OCI-LY3 (cell line): Measurements from ENCODE around the gene TMEM42.
"Not testable (repeated sequence)": the region's sequence is repeated elsewhere in the genome, so short reads cannot be mapped to it uniquely, and the experiment has no call there.

Experiments used
- H2AFZ ChIP-seq: fragments of 200-600, 300-600 bp; shearing (Covaris generic); 2 replicates; pipeline ENCODE4 v1.6.0; 2014; ENCODE audit warnings: antibody characterized with exemption, low read depth, low read length
- H3K27ac ChIP-seq: fragments of 200-600, 300-600 bp; sonication (generic); 2 replicates; pipeline ENCODE4 v1.5.1; 2014; ENCODE audit warnings: mild to moderate bottlenecking, low read length, moderate library complexity, mixed read lengths
- H3K27me3 ChIP-seq: fragments of 200-600, 300-600 bp; sonication (generic); 2 replicates; pipeline ENCODE4 v1.6.1; 2014; ENCODE audit warnings: low read depth, low read length, mixed read lengths
- H3K36me3 ChIP-seq: fragments of 200-600, 300-600 bp; sonication (generic); replicated peaks from 2 replicates; pipeline ENCODE3; 2014; ENCODE audit warnings: low read depth, low read length, mixed read lengths
- H3K4me1 ChIP-seq: fragments of 300-600, 200-600 bp; sonication (generic); 2 replicates; pipeline ENCODE4 v1.6.1; 2014; ENCODE audit warnings: low read length, mixed read lengths
- H3K4me2 ChIP-seq: fragments of 200-600, 300-600 bp; sonication (generic); 2 replicates; pipeline ENCODE4 v1.6.1; 2014; ENCODE audit warnings: low read length, mixed read lengths
- H3K4me3 ChIP-seq: fragments of 300-600, 200-600 bp; sonication (generic); 2 replicates; pipeline ENCODE4 v1.5.1; 2014; ENCODE audit warnings: antibody characterized with exemption, mild to moderate bottlenecking, low read length, moderate library complexity
- H3K79me2 ChIP-seq: fragments of 300-600, 200-600 bp; shearing (Covaris generic); 2 replicates; pipeline ENCODE4 v1.6.1; 2014; ENCODE audit warnings: mild to moderate bottlenecking, low read length, mixed read lengths
- H3K9ac ChIP-seq: fragments of 300-600, 200-600 bp; shearing (Covaris generic); 2 replicates; pipeline ENCODE4 v1.6.0; 2014; ENCODE audit warnings: mild to moderate bottlenecking, low read length, moderate library complexity
- H3K9me3 ChIP-seq: fragments of 200-600, 300-600 bp; shearing (Covaris generic); 2 replicates; pipeline ENCODE4 v1.6.1; 2014; ENCODE audit warnings: low read length, mixed read lengths; ENCODE audit not compliant: insufficient read depth
- H4K20me1 ChIP-seq: fragments of 200-600, 300-600 bp; sonication (generic); 2 replicates; pipeline ENCODE4 v1.6.1; 2016; ENCODE audit warnings: low read length, mixed read lengths; ENCODE audit not compliant: insufficient read depth
- EZH2phosphoT487 ChIP-seq: fragments of 200-600 bp; shearing (Covaris generic); IDR thresholded peaks from 2 replicates; pipeline ENCODE4 v1.6.1; 2018; ENCODE audit warnings: antibody characterized with exemption, mixed run types, low read depth
- TF ChIP-seq, protein P1 (sequence below): fragments of 200-600, 300-600 bp; sonication (generic); IDR thresholded peaks from 2 replicates; pipeline ENCODE4 v1.5.1; 2014; ENCODE audit warnings: antibody characterized with exemption, low read length, low read depth

The TMEM42 gene

GRCh38 chr3:44861412-44862225, at the start of gene TMEM42:
Gene TMEM42, plus strand, starts transcription at chr3:44861912. Its CDS starts 13 bp downstream, at chr3:44861925.
- H3K79me2 ChIP-seq: peaks cover 8% of the 10 kb centered on the region
- H3K4me1 ChIP-seq: peaks cover 11% of the 10 kb centered on the region
- H3K4me2 ChIP-seq: peak within 1 kb of the TSS; percentile 82
- no peaks in the 10 kb centered on the region for H3K27me3 ChIP-seq
- peak within 1 kb of the TSS; percentile 46 for H3K27ac ChIP-seq
- no peaks in the 10 kb centered on the region for H4K20me1 ChIP-seq
- H2AFZ ChIP-seq: peak within 1 kb of the TSS; percentile 86
- peak within 1 kb of the TSS; percentile 82 for H3K4me3 ChIP-seq
- H3K9ac ChIP-seq: peak within 1 kb of the TSS; percentile 73
- H3K36me3 ChIP-seq: peaks cover 15% of the 10 kb centered on the region
- no peak for TF ChIP-seq EZH2phosphoT487
- TF ChIP-seq, protein P1, sequence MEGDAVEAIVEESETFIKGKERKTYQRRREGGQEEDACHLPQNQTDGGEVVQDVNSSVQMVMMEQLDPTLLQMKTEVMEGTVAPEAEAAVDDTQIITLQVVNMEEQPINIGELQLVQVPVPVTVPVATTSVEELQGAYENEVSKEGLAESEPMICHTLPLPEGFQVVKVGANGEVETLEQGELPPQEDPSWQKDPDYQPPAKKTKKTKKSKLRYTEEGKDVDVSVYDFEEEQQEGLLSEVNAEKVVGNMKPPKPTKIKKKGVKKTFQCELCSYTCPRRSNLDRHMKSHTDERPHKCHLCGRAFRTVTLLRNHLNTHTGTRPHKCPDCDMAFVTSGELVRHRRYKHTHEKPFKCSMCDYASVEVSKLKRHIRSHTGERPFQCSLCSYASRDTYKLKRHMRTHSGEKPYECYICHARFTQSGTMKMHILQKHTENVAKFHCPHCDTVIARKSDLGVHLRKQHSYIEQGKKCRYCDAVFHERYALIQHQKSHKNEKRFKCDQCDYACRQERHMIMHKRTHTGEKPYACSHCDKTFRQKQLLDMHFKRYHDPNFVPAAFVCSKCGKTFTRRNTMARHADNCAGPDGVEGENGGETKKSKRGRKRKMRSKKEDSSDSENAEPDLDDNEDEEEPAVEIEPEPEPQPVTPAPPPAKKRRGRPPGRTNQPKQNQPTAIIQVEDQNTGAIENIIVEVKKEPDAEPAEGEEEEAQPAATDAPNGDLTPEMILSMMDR: peak; percentile 26; the same call in 1 of the 2 replicates
- H3K9me3 ChIP-seq: no peaks in the 10 kb centered on the region

DNA sequence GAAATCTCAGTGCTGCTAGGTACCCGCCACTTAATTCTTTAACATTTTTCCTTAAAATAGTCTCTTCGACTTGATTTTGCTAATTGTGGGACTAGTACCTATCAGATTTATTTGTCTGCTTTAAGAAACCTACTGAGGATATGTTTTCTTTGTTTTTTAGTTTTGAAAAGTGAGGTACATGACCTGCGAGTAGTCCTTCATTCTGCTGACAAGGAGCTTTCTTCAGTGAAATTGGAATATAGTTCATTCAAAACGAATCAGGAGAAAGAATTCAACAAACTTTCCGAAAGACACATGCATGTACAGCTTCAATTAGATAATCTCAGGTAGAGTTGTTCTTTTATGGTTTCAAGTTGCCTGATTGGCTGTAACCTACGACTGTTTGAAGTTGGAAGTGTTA, 47.0 kb upstream of the TMEM42 start:
- Histone ChIP-seq H3K36me3 (peaks cover 34% of the 10 kb centered on the region), H3K9me3 (no peaks in the 10 kb centered on the region), H4K20me1 (no peaks in the 10 kb centered on the region), H2AFZ (no peak overlapping the region), H3K4me2 (no peak overlapping the region), H3K79me2 (no peaks in the 10 kb centered on the region), H3K4me1 (no peaks in the 10 kb centered on the region), H3K27ac (no peak overlapping the region), H3K4me3 (no peak overlapping the region), H3K9ac (no peak overlapping the region), H3K27me3 (no peaks in the 10 kb centered on the region)
- TF ChIP-seq, protein P1: no peak
- TF ChIP-seq EZH2phosphoT487: no peak

DNA sequence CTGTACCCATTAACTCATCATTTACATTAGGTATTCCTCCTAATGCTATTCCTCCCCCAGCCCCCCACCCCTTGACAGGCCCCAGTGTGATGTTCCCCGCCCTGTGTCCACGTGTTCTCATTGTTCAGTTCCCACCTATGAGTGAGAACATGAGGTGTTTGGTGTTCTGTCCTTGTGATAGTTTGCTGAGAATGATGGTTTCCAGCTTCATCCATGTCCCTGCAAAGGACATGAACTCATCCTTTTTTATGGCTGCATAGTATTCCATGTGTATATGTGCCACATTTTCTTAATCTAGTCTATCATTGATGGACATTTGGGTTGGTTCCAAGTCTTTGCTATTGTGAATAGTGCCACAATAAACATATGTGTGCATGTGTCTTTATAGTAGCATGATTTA, 45.4 kb upstream of the TMEM42 start:
- H3K27ac ChIP-seq, H3K4me2 ChIP-seq, H4K20me1 ChIP-seq, H3K27me3 ChIP-seq, H3K79me2 ChIP-seq, H3K9me3 ChIP-seq, H3K4me1 ChIP-seq, H3K9ac ChIP-seq, H2AFZ ChIP-seq, H3K4me3 ChIP-seq: not testable (repeated sequence)
- H3K36me3 ChIP-seq: peaks cover 26% of the 10 kb centered on the region

GRCh38 chr3:44821206-44821605, 40.5 kb upstream of the TMEM42 start:
- H2AFZ ChIP-seq: not testable (repeated sequence)

GRCh38 chr3:44825264-44825925, 36.3 kb upstream of the TMEM42 start:
- Histone ChIP-seq H3K4me3 (no peak overlapping the region), H4K20me1 (no peaks in the 10 kb centered on the region; the same call in 1 of the 2 replicates), H3K79me2 (no peaks in the 10 kb centered on the region), H3K36me3 (peaks cover 36% of the 10 kb centered on the region), H3K4me1 (peaks cover 31% of the 10 kb centered on the region), H2AFZ (no peak overlapping the region), H3K27me3 (no peaks in the 10 kb centered on the region), H3K4me2 (peak overlapping the region; percentile 29), H3K9me3 (no peaks in the 10 kb centered on the region), H3K9ac (no peak overlapping the region), H3K27ac (peak overlapping the region; percentile 23)
- TF ChIP-seq, protein P1: no peak
- no peak for TF ChIP-seq EZH2phosphoT487

More at GRCh38 chr3:44821206-44821605, 40.5 kb upstream of the TMEM42 start:
- Histone ChIP-seq H3K36me3 (peaks cover 18% of the 10 kb centered on the region), H3K4me1 (peaks cover 18% of the 10 kb centered on the region)
- not testable (repeated sequence) for H3K4me2 ChIP-seq, H3K9ac ChIP-seq, H3K4me3 ChIP-seq, H3K27me3 ChIP-seq, H3K79me2 ChIP-seq, H3K27ac ChIP-seq, H3K9me3 ChIP-seq, H4K20me1 ChIP-seq
